ENCODE data around the gene UBE2F.

The UBE2F gene, protein sequence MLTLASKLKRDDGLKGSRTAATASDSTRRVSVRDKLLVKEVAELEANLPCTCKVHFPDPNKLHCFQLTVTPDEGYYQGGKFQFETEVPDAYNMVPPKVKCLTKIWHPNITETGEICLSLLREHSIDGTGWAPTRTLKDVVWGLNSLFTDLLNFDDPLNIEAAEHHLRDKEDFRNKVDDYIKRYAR

DNA sequence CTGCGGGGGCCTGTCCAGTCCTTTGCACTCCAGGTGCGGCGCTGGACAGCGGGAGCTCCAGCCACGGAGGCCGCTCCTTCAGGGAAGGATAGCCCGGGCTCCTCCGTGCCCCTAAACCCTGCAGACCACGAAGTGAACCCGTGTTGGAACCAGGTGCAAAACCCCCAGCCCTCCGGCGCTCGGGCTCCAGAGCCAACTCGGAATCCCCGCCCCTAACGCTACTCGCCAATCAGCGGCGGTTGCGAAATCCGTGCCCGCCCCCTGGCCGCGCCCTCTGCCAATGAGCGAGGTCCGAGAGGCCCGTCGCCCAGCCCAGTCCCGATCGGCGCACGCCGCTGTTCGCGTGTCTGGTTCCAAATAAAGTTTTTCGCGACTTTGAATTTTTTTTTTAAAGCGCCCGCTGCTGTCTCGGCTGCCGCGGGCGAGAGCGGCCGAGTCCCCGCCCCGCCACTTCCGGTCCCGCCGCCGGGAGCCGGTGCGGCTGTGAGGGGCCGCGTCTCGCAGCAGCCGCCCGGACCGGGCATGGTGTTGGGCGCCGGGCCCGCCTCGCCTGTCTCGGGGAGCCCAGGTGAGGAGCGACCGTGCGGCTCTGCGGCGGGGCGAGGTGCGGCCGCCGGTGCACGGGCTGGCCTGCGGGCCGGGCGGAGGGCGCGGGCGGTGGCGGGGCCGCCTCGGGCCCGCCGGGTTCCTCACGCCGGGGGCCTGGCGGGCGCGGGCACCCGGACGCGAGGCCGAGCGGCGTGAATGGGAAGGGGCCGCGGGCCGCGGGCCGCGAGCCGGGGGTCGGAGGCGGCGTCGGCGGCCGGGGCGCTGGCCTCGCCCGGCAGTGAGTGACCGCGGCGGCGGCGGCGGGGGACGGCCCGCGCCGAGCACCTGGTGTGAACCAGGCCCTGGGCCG, at the start of gene UBE2F:
Gene UBE2F (plus strand): TSS at position 450 of the 898 bp plus-strand sequence. CDS start 6,094 bp downstream, outside the sequence.
- peak; percentile 94 for DNase-seq

DNA sequence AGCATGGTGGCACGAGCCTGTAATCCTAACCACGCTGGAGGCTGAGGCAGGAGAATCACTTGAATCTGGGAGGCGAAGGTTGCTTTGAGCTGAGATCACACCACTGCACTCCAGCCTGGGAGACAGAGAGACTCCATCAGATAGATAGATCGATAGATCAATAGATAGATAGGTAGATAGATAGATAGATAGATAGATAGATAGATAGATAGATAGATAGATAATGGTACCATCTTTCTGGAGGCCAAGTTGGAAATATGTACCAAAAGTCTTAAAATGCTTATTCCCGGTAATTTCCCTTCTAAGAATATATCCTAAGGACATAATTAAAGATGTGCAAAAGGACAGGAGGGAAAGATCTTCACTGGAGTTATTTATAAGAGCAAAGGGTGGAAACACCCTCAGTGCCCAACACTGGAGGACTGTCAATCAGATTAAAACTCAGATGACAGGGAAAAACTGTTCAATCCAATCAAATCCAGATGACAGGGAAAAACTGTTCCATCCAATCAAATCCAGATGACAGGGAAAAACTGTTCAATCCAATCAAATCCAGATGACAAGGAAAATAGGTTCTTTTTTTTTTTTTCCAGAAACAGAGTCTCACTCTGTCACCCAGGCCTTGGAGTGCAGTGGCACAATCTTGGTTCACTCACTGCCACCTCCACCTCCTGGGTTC, 49.0 kb upstream of the UBE2F start:
- no peak for DNase-seq

DNA sequence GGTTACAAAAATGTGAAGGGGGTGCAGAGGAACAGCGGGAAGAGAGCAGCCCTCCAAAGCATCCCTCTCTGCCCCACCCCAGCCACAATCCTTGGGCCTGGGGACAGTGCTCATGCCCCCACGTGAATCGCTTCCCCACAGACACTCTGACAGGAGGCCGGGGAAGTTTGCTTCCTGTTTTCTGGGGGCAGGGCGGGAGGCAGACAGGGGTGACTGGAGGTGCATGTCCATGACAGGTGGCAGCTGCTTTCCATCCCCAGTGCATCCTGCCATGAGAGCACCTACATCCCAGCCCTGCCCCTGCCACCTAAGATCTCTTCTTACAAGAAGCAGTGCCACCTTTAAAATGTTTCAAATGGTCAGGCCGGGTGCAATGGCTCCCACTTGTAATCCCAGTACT, 47.2 kb upstream of the UBE2F start:
- no peak for DNase-seq

DNA sequence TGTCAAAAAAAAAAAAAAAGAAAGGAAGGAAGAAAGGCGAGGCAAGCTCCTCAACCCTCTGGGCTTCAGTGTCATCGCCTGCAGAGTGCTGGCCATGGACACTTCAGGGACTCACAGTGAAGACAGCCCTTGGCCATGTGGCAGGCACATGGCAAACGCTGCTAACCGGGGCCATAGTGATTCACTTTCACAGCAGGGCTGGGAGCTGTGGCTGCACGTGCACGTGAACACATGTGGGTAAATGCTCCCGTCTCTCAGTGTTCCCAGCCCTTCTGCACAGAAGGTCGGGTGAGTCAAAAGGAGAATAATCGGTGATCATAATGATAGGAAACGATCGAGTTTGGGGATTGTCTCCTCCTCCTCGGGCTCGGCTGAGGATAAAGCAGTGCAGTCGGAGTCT, 46.1 kb upstream of the UBE2F start:
- DNase-seq = no peak

DNA sequence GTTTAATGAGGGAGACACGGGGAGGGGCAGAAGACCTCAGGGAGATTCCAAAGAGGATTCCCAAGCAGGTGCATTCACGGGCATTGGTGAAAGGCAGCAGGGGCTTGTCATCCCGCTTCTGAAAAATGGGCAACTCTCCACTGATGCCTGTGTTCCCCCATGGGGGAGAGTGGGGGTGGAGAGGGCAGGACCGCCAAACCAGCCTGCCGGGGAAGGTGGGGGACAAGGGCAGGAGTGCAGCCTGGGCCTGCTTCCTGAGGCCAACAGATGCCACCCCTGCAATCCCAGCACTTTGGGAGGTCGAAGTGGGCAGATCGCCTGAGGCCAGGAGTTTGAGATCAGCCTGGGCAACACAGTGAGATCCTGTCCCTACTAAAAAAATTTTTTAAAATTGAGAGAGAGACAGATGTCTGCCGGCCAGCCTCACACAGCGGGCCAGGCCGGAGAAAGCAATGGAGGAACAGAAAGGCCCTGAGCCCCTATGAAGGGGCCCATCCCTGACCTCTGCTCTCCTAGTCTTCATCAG, 44.8 kb upstream of the UBE2F start:
- no peak for DNase-seq

DNA sequence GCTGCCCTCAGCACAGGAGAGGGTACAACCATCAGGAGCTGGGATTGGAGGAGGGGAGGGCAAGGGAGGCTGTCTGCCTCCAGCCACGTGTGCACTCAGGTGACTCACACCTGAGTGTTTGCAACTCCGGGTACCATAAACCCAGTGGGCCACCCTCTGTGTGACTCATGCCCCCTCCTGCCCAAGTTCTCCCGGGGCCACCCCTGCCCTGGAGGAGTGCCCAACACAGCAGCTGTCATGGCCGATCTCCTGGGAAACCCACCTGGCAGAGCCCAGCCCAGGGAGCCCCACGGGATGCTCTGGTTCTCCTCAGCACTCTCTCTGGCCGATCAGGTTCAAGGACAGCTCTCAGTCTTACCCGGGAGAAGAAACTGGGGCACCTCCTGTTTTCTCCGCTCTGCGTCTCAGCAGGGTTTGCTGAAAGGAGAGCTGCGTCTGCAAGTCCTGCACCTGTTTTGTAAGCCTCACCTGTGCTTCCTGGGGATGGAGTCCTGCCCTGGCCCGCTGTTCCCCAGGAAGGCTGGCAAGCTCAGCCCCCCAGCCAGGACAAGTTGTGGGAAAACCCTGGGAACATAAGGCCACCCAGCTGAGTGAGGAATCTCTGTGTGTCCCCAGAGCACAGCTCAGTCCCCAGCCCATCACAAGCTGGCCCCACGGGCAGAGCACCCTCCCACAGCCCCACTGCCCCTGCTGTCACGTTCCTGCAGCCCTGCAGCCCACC, 44.0 kb upstream of the UBE2F start:
- no peak for DNase-seq

DNA sequence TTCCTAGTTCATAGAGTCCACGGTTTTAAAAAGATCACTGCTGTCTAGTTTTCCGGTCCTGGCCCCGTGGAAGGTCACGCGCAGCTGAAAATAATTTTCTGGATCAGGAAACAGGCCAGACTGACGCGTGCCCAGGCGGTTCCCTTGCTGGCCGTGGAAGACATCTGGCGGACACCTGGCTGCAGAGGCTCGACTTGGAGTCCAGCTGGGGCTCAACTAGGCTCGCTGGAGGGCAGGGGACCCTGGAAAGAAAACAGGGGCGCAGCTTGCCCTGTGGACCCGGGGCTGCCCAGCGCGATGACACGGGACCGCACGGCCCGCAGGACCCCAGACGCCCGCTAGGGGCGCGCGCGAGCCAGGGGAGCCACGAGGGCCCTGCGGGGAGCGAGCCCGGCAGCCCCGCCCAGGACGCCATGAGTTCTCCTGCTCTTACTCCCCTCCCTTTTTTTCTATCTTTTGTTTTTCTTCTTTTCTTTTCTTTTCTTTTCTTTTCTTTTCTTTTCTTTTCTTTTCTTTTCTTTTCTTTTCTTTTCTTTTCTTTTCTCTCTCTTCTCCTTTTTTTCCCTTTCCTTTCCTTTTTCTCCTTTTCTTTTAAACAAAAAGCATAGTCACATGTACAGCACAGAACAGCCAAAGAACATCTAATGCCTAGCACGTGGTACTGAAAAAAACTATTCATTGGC, 43.2 kb upstream of the UBE2F start:
- DNase-seq = no peak

DNA sequence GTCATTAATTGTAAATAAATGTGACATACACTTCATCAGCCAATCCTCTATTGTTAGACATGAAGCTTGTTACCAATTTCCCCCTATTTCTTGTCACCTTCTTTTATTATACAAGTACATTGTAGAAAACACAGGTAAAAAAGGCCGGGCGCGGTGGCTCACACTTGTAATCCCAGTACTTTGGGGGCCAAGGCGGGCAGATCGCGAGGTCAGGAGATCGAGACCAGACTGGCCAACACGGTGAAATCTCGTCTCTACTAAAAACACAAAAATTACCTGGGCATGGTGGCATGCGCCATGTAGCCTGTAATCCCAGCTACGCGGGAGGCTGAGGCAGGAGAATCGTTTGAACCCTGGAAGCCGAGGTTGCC, 42.7 kb upstream of the UBE2F start:
- DNase-seq = no peak

DNA sequence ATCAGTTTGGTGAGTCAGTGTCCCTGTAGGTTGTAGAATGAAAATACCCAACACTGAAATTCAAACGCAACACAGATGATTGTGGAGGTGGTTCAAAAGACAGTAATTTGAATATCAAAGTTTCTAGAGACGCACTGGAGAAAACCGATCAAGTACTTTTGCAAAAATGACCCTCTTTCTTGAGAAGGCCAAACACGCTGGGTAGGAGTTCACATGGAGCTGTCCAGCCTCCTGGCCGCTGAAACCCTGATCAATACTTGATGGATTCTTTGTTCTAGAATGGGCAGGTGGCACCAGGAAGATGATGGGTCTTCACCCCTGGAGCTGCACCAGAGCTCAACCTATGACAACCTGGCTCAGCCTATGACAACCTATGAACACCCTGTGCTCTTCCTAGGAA, 39.7 kb upstream of the UBE2F start:
- DNase-seq = no peak

DNA sequence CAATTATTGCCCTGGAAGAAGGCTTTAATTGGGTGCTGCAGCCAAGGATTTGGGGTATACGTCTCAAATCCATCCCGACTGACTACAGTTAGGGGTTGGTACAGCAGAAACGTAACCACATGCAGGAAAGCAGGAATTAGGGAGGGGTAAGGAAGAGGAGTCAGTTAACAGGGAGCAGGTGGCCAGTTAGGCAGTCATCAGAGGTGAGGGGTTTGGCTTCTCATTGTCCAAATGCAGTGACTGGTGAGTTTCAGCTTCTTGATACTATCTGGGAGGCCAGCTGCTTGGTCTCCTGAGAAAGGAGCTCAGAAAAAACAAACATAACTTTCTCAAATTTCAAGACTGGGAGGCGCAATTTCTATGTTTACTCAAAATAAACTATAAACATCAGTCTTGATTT, 38.8 kb upstream of the UBE2F start:
- no peak for DNase-seq

DNA sequence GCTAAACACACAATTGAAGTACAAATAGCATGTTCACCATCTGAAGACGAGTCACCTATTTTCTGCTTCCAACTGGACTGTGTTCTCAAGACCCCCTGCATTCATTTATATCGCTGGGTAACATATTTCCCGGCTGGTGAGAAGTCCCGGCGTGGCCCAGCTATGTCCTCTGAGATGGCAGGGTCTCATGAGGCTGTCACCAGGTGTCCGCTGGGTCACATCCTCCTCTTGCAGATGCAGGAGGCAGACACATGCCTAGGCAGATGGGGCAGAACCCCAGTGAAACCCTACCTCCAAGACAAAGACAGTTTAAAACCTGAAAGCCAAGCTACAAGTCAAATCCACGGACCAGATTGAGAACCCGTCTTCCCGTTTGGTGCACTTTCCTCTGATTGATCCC, 36.8 kb upstream of the UBE2F start:
- no peak for DNase-seq

DNA sequence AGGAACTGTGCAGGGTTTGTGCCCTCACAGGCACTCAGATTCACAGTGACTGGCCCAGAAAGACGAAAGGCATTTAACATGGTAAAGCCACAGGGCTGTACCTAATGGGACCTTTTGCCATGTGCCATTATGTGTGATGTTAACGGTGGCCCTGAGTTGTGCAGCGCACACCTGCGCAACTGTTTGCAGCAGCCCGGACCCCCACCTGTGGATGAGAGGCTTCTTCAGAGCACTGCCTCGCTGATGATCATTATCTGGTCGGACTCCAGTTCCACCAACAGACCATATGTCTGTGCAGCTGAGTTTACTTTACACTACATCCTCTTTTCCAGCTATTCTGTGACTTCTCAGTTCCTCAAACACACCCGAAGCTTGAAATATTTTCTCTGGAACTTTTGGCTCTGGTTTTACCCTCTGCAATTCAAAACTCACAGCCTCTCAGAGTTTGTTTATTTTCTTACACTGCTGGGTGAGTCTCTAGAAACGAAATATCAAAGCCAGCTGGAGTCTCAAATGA, 35.6 kb upstream of the UBE2F start:
- DNase-seq = no peak

DNA sequence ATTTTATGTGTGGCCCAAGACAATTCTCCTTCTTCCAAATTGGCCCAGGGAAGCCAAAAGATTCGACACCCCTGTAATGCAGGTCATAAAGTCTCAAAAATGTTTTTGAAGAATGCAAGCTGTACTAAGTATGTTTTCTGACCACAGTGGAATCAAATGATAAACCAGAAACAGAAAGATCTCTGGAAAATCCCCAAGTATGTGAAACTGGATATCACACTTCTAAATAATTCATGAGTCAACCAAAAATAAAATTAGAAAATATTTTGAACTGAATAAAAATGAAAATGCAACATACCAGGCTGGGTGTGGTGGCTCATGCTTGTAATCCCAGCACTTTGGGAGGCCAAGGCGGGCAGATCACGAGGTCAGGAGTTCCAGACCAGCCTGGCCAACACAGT, 34.1 kb upstream of the UBE2F start:
- DNase-seq = no peak

DNA sequence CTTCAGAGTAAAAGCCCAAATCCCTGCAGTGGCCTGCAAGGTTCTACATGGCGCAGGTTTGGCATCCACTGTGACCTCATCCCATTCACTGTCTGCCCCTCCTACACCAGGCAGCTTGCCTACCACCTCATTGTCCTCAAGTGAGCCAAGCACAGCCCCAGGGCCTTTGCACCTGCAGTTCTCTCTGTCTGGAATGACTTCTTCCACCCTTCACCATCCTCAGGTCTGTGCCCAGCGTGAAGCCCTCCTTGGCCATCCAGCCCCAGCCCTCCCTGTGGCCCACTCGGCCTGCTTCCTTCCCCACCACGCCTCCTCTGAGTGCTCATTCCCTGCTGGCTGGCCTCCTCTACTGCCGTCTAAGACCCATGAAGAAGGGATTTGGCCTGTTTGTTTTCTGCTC, 32.6 kb upstream of the UBE2F start:
- no peak for DNase-seq

DNA sequence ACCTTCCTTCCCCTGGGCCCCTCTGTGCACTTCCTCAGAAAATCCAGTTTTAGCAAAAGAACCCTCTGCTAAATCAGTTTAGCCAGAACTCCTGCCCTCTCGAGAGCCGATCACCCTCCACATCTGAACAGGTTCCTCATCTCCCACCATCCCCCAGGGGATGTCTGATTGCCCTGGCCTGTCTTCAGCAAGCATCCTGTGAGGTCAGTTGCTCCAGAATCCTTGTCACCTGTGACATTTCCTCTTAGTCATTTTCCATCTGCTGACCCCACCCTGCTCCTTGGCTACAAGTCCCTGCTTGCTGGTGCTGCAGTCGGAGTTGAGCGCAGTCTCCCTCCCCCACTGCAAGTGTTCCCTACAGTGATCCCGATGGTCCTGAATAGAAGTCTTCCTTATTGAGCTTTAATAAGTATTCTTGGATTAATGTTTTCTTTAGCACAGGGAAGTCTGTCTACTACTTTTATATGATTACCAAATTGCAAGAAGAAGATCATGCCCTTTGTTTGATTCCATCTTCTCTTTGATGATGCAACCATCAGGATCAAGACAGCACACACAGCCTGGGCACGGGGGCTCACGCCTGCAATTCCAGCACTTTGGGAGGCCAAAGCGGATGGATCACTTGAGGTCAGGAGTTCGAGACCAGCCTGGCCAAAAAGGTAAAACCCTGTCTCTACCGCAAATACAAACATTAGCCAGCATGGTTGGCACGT, 30.9 kb upstream of the UBE2F start:
- no peak for DNase-seq

DNA sequence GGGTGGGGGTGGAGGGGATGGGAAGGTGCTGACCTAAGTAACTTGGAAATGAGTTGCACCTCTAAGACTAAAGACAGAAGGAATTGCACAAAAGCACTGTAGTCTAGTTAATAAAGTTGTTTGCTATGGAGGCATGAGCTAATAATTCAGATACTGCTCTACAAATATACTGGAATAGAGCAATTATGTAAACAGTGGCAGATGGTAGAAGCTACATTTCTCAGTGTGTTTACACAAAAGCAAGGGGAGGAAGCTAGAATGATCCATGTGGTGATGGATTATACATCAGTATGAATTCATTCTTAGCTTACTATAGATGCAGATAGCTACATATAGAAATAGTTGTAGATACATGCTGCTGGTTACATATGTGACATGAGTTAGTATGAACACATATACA, 27.6 kb upstream of the UBE2F start:
- peak; percentile 66 for DNase-seq

DNA sequence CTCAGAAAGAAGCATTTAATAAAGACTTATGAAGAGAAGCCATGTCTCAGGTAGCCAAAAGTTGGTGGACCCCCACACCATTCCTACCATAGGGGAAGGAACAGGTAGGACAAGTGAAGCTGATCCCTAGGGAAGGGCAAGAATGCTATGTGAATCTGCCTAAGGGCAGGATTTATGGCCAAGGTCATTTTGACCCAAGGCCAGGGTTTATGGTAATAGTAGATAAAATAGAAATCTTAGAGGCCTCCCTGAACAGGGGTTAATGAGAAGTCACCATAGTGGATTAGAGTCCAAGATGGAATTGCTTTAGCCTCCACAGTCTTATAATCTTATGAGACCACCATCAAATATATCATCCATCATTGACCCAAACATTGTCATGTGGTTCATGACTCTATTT, 26.0 kb upstream of the UBE2F start:
- no peak for DNase-seq

DNA sequence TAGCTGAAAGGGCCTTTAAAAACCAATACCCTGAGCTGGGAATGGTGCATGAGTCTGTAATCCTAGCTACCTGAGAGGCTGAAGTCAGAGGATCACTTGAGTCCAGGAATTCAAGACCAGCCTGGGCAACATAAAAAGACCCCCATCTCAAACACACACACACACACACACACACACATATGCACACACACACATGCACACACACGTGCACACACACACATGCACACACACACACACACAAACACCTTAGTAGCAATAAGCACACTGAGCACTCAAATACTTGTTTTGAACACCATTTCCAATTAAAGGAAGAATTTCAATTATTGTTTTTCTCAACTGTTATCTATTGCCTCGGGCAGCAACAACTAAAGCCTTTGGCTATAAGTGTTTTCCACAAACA, 25.6 kb upstream of the UBE2F start:
- DNase-seq = no peak

DNA sequence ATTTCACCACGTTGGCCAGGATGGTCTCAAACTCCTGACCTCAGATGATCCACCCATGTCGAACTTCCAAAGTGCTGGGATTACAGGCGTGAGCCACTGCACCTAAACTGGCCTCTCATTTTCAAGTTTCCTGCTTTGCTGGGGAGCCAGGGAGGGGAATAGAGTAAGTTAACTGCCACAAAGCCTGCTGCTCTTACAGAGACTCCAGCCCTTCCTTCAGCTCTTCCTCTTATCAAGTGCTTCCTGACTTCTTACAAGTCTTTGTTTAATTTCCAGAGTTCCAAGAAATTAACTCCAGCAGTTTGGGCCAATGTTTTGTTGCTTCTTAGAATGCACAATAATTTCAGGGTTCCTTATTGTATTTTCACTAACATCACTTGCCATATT, 24.3 kb upstream of the UBE2F start:
- DNase-seq = no peak

DNA sequence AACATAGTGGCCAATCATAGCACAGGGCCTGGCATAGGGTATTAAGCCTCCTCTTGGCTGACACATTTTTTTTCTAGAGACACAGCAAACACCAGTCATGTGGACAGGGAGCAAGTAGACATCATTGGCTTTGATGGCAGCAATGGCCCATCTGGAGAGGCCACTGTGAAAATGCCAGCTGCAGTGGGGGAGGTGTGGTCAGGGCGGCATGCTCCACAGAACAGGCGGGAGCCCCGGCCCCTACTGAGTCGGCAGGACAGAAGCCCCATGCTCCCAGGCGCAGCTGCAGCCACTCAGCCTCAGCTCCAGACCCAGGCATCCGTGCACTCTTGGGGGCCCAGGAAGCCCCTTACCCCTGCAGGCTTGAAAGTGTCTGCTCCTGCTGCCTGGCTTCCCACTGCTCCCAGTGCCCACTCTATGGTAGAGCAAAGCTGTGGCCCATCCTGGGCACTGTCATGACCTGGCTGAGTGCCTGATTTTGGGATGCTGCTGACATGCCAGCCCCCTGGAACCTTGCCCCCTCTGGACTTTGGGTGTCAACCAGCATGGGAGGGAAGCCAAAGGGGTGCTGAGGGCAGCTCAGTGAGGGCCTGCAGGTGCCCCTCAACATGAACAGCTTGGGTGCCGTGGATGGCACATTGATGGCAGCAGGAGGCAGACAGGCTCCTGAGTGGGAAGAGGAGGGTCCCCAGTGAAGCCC, 23.3 kb upstream of the UBE2F start:
- no peak for DNase-seq

DNA sequence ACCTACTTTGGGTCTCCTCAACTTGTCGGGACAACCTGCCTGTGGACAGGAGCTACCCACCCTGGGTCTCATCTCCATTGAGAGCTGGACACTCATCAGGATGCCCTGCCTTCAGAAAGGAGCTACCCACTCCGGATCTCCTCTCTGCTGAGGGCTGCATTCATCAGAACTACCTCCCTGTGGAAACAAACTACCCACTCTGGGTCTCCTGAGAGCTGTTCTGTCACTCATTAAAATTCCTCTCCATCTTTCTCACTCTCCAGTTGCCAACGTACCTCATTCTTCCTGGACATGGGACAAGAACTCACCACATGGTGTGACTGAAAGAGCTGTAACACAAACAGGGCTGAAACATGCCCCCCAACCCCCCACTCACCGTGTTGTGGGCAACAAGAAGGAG, 22.5 kb upstream of the UBE2F start:
- no peak for DNase-seq
